Inflammatory macrophage treated with lipopolysaccharide for 4 hours (primary cell): ENCODE results near the gene MINPP1.
"Not testable (repeated sequence)": the region's sequence is repeated elsewhere in the genome, so short reads cannot be mapped to it uniquely, and the experiment has no call there.

ENCODE experiments used
- DNase-seq: peaks from one replicate; pipeline ENCODE4 v3.0.0-alpha.2; 2020

The MINPP1 gene

DNA sequence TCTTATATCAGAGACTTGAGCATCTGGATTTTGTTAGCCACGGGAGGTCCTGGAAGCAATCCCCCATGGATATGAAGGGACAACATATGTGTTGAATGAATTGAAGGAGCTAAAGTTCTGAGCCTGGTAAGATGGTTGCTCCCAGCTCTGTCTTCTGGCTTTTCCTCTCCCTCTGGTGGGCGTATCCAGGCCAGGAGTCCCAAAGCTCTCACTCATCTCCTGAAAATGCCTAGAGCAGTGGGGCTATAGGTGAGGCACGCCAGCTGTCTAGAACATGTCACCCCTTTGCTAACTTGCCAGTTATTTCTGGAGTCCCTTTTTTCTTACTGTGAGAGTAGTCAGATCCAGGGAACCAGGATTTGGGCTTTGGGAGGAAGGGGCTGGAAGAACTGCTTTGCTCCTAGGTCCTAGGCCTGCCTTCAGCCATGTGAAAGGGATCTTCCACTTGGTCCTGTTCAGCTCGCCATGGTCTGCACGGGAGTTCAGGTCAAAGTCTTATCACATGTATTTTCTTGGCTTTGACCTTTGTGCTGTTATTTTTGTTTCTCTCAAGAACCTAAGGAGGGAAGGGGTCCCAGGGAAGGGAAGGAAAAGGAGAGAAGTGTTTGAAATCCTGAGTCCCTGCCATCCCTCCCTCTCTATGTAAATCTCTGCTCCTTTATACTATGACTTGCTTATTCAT, 73.6 kb downstream of the MINPP1 start:
- no peak for DNase-seq

- DNase-seq = peak; percentile 7
Measured at GRCh38 chr10:87578842-87579401, 74.2 kb downstream of the MINPP1 start.

DNA sequence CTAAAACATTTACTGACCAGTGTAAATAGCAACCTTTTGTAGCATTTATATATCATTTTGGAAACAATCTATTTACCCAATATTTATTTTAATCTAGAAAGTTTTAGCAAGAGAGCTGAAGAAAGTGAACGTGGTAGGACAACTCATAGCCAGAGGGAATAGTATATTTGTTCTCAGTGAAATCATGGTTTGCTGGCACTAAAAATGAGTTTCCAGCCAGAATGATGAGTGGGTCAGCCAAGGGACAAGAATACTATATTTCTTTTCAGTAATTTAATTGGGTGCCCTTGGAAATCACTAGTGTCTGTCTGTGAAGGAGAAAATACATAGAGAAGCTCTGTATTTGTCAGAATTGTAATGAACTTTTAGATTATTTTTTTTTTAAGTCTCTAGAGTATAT, 74.9 kb downstream of the MINPP1 start:
- no peak for DNase-seq

- DNase-seq = no peak
Measured at GRCh38 chr10:87580016-87580415, 75.3 kb downstream of the MINPP1 start.

DNA sequence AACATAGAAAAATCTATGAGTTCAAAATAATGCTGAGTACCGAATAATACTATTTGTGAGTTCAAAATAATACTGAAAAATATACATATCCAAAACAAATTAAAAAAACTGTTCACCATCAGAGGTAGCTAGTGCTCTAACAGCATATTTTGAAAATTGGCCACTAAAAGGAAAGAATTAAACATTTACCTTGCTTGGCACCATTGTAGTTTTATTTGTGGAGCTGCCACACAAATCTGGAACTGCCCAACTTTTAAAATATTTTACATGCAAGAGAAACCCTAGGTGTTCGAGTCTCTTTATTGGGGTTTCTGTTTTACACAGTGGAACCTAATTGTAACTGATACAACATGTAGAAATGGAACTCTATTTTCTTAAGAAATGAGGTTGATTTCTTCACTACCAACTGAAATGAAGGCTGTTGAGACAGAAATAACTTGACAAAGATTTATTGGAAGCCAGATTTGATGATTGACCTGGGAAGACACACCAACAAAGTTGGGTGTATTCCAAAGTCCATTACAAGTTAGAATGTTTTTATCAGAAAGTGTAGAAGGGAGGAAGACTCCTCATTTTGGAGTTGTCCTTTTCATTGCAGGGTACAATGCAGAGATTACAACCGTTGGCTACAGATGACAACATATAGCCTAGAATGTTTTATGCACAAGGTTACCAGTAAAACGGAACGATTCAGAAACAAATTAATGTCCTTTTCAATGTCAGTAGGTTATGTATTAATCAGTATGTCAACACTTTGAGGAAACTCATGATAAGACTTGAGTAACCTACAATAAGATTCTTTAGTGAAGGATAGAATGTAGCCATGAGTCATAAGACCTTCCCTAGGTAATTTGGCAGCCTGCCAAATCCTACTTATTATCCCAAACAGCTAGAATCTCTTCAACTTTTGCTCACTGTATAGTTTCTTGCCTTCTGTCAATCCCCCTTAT, 81.1 kb downstream of the MINPP1 start:
- DNase-seq = no peak

DNA sequence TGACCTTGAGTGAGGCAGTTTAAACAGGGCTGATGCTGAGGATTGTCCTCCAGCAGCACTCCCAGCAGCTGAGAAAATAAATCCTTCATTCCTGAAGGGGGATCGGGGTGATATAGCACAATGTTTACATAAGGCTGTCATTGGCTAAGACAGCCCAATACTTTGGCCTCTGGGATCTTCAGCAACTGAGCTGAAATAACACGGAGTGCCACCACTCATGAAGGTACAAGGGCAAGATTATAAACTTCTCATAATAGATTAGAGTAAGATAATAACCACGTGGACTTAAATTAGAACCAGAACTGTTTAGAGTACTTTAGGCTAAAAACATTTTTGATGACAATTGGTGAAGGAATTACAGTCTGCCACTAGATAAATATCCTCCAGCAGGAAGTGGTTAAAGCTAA, 85.0 kb downstream of the MINPP1 start:
- no peak for DNase-seq

DNA sequence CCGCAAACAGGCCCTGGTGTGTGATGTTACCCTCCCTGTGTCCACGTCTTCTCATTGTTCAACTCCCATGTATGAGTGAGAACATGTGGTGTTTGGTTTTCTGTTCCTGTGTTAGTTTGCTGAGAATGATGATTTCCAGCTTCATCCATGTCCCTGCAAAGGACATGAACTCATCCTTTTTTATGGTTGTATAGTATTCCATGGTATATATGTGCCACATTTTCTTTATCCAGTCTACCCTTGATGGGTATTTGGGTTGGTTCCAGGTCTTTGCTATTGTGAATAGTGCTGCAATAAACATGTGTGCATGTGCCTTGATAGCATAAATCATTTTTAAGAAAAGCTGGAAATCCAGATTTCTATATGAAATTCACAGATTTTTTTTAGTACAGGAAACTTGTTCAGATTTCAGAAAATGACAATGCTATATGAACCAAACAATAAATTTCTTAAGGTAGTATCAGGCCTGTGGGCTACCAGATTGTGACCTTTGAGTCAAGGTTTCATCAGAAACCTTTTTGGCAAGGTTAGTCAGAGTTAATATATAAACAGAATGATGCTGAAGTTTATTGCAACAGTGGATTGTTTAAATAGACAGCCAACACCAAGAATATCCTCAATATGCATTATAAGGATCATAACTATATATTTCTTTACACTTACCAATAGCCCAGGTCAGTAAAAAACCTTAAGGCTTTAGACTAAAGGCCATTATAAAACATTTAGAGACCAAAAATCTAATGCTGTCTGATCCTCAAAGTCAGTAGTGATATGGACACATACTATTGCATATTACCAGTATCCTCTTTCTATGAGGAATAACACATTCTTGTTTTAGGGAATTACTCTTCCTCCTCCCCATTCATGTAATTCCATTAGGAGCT, 86.3 kb downstream of the MINPP1 start:
- no peak for DNase-seq

GRCh38 chr10:87591589-87591886, 86.8 kb downstream of the MINPP1 start:
- no peak for DNase-seq

DNA sequence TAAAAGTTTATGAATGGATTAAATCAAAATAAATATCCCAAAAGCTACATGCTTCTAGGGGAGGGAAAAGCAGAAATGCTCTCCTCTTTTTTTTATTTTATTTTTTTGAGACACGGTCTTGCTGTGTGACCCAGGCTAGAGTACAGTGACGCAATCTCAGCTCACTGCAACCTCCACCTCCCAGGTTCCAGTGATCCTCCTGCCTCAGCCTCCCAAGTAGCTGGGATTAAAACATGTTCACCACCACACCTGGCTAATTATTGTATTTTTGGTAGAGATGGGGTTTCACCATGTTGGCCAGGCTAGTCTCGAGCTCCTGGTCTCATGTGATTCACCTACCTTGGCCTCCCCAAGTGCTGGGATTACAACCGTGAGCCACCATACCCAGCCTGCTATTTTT, 88.2 kb downstream of the MINPP1 start:
- DNase-seq = not testable (repeated sequence)

DNA sequence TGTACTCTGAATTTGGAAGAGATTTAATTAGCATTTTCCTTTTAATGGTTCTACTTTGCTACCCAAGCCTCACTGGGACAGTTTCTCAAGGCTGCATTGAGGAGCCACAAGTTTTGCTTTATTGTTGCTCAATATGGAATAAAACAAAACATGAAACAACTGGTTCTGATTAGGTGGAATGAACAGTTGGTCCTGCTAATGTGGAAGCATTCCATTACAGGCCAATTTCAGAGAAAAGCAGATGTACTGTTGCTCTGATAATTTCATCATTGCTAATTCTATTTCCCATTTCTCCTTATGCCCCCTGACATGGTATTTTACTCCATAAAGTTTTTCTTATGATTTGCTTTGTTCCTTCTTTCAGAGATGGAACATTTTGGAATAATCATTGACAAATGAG, 89.0 kb downstream of the MINPP1 start:
- DNase-seq = peak; percentile 31

- no peak for DNase-seq
Measured at GRCh38 chr10:87594181-87594580, 89.5 kb downstream of the MINPP1 start.

DNA sequence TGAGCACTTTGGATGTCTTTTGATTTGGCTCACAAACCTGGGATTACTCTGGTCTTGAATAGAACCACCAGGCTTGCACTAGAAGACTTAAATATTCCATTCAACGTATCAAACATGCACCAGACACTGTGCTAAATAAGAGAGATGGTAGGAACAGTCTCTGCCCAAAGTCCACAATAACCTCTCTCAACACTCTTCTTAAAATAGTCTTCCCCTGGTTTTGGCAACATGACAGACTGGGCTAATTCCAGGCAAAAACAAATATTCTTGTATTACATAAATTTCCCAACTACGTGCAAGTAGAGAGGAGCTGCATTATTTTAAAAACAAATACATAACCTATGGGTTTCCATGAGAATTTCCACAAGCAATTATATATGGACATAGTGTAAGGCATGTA, 90.2 kb downstream of the MINPP1 start:
- DNase-seq = no peak

GRCh38 chr10:87596351-87596750, 91.7 kb downstream of the MINPP1 start:
- DNase-seq = peak; percentile 58

- DNase-seq = no peak
Measured at GRCh38 chr10:87598700-87599099, 94.0 kb downstream of the MINPP1 start.

GRCh38 chr10:87600581-87600980, 95.9 kb downstream of the MINPP1 start:
- no peak for DNase-seq
